AG04449 (cell line): ENCODE measurements around the gene KLF13.

ENCODE experiments used
- CTCF ChIA-PET: fragments of 350-600 bp; formaldehyde crosslinking; extraction: SDS; loops from one replicate; lab custom pipeline; 2021; ENCODE audit warnings: antibody characterized with exemption; lab: Yijun Ruan, JAX
- POLR2A ChIA-PET: fragments of 400-600, 350-600 bp; formaldehyde crosslinking; extraction: SDS; loops from one replicate; lab custom pipeline; 2020; ENCODE audit warnings: antibody characterized with exemption, inconsistent platforms; lab: Yijun Ruan, JAX
- DNase-seq: peaks from one replicate; pipeline ENCODE4 v3.0.0-alpha.2; 2010; ENCODE audit warnings: low read depth, low spot score
- H3K4me3 ChIP-seq: 2 replicates; pipeline ENCODE4 v1.5.1; 2011; ENCODE audit warnings: low read depth, mild to moderate bottlenecking, control low read depth, low read length
- TF ChIP-seq, protein P1 (sequence below): IDR thresholded peaks from one replicate; pipeline ENCODE4 v1.5.1; 2011; ENCODE audit warnings: mild to moderate bottlenecking, moderate library complexity, low read length, control low read depth, inconsistent platforms; ENCODE audit not compliant: insufficient read depth; ENCODE audit errors: missing control alignments

KLF13 gene

DNA sequence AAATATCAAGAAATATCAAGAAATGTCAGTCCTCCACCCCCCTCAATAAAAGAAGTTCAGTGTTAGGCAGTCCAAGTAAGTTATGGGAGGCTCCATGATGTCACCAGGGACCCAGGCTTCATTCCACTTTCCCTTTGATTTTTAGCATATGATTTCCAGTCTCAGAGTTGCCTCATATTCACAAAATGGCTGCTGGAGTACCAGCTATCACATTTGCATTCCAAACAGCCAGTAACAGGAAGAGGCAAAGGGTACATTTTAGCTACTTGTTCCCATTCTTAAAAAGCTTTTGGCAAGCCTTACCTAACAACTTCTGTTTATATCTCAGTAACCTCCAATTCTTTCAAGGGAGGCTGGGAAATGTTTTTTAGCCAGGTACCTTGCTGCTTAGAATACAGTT is 13.4 kb upstream of the KLF13 start:
- no peak for DNase-seq
- ChIA-PET CTCF (no interaction called here), POLR2A (no interaction called here)
- no peak overlapping the region for H3K4me3 ChIP-seq
- TF ChIP-seq, protein P1, sequence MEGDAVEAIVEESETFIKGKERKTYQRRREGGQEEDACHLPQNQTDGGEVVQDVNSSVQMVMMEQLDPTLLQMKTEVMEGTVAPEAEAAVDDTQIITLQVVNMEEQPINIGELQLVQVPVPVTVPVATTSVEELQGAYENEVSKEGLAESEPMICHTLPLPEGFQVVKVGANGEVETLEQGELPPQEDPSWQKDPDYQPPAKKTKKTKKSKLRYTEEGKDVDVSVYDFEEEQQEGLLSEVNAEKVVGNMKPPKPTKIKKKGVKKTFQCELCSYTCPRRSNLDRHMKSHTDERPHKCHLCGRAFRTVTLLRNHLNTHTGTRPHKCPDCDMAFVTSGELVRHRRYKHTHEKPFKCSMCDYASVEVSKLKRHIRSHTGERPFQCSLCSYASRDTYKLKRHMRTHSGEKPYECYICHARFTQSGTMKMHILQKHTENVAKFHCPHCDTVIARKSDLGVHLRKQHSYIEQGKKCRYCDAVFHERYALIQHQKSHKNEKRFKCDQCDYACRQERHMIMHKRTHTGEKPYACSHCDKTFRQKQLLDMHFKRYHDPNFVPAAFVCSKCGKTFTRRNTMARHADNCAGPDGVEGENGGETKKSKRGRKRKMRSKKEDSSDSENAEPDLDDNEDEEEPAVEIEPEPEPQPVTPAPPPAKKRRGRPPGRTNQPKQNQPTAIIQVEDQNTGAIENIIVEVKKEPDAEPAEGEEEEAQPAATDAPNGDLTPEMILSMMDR, result no peak

DNA sequence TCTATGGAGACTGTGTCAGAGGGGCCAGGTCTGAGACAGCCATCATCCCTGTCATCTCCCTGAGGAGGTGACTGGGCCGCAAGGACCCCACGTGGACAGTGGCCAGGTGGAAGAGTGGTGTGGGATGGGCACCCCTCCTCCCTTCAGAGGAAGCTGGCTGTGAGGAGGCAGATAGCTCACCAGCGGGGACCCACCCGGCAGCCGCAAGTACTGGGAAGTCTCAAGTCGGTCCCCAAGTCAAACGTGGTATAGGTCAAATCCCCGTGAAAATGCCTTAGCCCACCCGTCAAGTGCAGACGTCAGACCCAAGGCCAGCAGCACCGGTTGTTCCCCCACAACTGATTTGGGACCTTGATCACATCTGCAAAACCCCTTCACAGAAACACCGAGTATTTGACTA is 12.3 kb upstream of the KLF13 start:
- no peak overlapping the region for H3K4me3 ChIP-seq
- TF ChIP-seq, protein P1, result no peak
- CTCF ChIA-PET, result interaction anchor here (1.2 kb wide), 1 partner anchor 12 kb away, joined by 3 read pairs; the partner anchor contains the start of gene KLF13
- no peak for DNase-seq
- POLR2A ChIA-PET, result no interaction called here

DNA sequence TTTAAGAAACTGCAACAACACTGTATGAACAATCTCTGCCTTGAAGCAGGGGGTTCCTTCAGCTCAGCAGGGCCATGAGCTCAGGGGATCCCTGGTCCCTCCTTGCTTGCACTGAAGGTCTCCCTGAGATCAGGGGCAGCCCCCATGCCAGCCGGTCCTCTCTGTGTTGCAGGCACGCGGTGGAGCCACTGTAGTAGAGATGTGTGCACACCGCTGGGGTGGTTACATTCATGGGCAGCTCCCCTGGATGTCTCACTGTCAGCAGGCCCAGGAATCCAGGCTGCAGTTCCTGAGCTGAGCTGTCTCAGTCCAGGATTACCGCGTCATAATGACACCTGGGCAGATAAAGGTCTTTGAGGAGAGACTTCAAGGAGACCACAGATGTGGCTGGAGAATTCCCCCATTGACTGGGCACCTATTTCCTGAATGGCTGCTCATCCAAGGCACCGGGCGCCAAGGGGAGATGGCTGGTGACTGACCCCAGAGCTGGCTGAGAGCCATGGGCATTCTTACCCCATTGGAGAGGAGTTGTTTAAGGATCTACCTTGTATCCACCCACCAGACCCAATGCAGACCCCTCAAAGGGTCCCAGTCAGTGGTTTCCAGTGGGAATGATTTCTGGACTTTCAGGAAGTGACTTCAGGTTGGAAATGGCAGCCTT is 10.4 kb upstream of the KLF13 start:
- TF ChIP-seq, protein P1, result no peak
- CTCF ChIA-PET, result interaction anchor here (0.7 to 1.6 kb wide), 3 partner anchors 8 to 159 kb away, joined by 3 to 4 read pairs (median 4); no protein-coding TSS in a partner anchor
- POLR2A ChIA-PET, result no interaction called here

DNA sequence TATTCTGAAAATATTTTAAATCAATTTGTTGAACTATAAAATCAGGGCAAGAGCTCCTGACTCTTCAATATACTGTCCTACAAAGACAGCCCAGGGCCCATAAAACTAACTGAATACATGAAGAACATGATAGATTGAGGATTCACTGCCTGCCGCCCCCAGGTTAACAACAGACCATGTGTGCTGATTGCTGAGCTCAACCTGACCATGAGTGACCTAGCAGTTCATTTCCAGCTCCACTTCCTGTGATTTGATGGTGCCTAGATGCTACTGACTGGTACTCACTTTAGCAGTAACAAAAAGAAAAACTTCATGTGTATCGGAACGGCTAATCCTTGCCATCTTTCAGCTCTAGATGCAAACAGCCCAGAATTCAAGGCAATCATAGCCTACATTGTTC is 9.6 kb upstream of the KLF13 start:
- DNase-seq, result no peak
- TF ChIP-seq, protein P1, result no peak
- H3K4me3 ChIP-seq, result no peak overlapping the region
- ChIA-PET CTCF (interaction anchor here (0.7 to 1.6 kb wide), 3 partner anchors 8 to 158 kb away, joined by 3 to 4 read pairs (median 4); no protein-coding TSS in a partner anchor), POLR2A (no interaction called here)

More for the DNA sequence above, 10.4 kb upstream of the KLF13 start:
- H3K4me3 ChIP-seq, result no peak overlapping the region
- DNase-seq, result no peak

DNA sequence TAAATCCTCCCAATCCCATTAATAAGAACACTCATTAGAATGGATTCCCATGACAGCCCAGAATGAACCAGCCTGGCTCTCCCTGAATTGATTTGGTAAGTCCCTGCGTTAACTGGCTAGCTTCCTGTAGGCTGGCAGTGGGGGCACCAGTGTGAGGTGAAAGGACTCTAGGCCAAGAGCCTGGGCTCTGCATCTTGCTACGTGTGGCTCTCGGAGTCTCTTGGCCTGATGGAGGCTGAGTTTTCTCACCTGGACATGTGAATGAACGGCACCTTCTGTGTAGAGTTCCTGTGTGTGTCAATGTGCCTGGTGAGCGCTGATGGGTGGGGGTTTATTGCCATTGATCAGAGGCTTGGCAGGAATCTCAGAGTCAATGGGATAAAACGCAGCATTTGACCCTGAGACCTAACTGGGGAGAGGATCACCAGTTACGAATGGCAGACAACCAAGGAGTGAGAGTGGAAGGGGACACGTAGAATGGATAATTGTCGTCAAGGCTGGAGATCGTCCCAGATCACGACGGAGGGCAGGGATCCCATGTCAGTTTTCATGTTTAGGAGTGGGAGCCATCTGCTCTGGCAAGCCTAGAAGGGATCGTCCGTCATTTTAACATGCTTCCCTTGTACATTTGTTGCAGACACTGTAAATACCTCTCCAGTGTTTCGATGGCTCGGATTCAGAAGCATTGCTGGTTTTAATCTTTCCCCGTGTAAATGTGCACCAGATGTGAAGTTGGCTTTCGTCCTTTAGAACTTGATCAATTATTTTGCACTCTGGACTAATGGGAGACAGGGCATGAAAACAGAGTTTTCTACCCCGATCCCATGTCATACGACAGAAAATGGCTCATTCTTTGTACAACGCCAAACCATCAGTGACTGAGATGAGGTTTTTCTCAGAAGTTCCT is 9.0 kb upstream of the KLF13 start:
- TF ChIP-seq, protein P1, result no peak
- POLR2A ChIA-PET, result no interaction called here

DNA sequence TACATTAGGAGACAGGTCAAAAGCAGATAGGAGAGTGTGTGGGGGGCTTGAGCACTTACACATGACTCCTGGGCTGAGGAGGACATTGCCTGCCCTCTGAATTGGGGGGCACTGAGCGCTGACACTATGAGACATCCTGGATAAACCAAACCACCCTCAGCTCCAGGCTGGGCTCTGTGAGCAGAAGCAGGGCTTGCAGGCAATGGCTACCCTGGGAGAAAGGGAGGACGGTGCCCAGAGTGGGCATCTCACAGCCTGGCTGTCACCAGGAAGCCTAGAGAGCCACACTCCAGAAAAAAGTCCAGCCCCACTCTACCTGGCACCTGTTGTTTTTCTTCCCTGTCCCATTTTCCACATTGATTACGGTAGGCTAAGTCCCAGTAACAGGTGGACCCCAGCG is 8.2 kb upstream of the KLF13 start:
- ChIA-PET CTCF (no interaction called here), POLR2A (no interaction called here)
- no peak overlapping the region for H3K4me3 ChIP-seq
- TF ChIP-seq, protein P1, result no peak
- DNase-seq, result no peak

More for the DNA sequence above, 9.0 kb upstream of the KLF13 start:
- no peak overlapping the region for H3K4me3 ChIP-seq
- CTCF ChIA-PET, result interaction anchor here (1.1 kb wide), 1 partner anchor 157 kb away, joined by 4 read pairs; no protein-coding TSS in a partner anchor
- DNase-seq, result no peak
